GM19324 (cell line): ENCODE measurements around the gene CYP4F3.
"Not testable (repeated sequence)": the region's sequence is repeated elsewhere in the genome, so short reads cannot be mapped to it uniquely, and the experiment has no call there.

Experiments
- ATAC-seq: cut with Tn5 transposase; IDR thresholded peaks from one replicate; pipeline ENCODE4 v1.9.1; 2021; ENCODE audit warnings: mild to moderate bottlenecking, moderate library complexity; ENCODE audit not compliant: unreplicated experiment, low FRiP score

Gene CYP4F3, protein sequence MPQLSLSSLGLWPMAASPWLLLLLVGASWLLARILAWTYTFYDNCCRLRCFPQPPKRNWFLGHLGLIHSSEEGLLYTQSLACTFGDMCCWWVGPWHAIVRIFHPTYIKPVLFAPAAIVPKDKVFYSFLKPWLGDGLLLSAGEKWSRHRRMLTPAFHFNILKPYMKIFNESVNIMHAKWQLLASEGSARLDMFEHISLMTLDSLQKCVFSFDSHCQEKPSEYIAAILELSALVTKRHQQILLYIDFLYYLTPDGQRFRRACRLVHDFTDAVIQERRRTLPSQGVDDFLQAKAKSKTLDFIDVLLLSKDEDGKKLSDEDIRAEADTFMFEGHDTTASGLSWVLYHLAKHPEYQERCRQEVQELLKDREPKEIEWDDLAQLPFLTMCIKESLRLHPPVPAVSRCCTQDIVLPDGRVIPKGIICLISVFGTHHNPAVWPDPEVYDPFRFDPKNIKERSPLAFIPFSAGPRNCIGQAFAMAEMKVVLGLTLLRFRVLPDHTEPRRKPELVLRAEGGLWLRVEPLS

GRCh38 chr19:15640294-15640903 lies at the start of gene CYP4F3:
Gene CYP4F3, plus strand, starts transcription at chr19:15640897. Its CDS starts 519 bp downstream, at chr19:15641416.
- no peak for ATAC-seq

DNA sequence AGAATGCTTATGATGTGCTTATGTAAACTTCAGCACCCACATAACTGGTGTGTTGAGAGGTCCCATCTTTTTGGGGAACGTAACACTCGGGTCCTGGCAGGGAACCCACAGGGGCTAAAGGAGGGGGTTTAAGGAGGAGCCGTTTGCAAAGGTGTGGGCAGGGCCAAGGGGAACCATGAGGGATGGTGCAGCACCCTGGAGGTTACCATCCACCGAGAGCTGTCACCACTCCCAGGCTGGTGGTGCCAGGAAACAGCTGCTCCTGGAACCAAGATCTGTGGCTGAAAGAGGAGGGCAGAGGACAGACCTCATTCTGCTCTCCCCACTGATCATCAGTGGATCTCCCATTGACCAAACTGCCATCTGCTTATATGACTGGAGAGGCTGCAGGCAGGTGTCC lies 48.9 kb upstream of the CYP4F3 start:
- ATAC-seq, result no peak

- ATAC-seq, result not testable (repeated sequence)
Observed at GRCh38 chr19:15592506-15592905, 48.2 kb upstream of the CYP4F3 start.

DNA sequence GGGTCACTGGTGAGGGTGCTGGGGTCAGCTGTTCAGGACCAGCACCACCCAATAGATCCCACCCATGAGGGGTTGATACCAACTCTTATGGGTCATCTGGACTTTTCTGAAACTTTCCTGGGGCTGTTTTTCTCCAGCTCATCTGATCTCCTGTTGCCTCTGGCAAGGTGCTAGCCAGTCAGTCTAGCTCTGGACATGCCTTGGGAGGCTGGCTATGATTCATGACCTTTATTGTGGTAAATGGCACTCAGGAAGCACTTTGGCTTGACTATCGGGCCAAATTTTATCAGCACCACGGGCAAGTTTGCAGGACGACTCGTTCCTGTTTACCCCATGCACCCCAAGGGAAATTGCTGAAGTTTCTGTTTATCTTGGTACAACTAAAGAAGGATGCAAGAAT lies 46.9 kb upstream of the CYP4F3 start:
- not testable (repeated sequence) for ATAC-seq

GRCh38 chr19:15595069-15595468 lies 45.6 kb upstream of the CYP4F3 start:
- ATAC-seq, result no peak

DNA sequence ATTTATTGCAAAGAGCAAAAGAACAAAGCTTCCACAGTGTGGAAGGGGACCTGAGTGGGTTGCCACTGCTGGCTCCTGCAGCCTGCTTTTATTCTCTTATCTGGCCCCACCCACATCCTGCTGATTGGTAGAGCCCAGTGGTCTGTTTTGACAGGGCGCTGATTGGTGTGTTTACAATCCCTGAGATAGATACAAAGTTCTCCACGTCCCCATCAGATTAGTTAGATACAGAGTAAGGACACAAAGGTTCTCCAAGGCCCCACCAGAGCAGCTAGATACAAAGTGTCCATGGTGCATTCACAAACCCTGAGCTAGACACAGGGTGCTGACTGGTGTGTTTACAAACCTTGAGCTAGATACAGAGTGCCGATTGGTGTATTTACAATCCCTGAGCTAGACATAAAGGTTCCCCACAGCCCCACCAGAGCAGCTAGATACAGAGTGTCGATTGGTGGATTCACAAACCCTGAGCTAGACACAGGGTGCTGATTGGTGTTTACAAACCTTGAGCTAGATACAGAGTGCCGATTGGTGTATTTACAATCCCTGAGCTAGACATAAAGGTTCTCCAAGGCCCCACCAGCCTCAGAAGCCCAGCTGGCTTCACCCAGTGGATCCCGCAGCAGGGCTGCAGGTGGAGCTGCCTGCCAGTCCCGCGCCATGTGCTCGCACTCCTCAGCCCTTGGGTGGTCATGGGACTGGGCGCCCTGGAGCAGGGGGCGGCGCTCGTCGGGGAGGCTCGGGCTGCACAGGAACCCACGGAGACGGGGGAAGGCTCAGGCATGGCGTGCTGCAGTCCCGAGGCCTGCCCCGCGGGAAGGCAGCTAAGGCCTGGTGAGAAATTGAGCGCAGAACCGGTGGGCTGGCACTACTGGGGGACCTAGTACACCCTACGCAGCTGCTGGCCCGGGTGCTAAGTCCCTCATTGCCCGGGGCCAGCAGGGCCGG lies 32.4 kb upstream of the CYP4F3 start:
- not testable (repeated sequence) for ATAC-seq

DNA sequence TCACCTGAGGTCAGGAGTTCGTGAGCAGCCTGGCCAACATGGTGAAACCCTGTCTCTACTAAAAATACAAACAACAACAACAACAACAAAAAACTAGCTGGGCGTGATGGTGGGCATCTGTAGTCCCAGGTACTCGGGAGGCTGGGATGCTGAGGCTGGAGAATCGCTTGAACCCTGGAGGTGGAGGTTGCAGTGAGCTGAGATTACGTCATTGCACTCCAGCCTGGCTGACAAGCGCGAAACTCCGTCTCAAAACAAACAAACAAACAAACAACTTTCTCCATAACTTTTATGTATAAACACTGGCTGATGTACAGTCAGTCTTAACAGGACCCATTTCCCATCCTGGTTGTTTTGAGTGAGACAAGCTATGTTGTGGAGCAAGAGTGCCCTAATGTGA lies 31.4 kb upstream of the CYP4F3 start:
- no peak for ATAC-seq

- no peak for ATAC-seq
Observed at GRCh38 chr19:15612342-15612741, 28.4 kb upstream of the CYP4F3 start.

- ATAC-seq, result no peak
Observed at GRCh38 chr19:15613338-15613737, 27.4 kb upstream of the CYP4F3 start.

- ATAC-seq, result no peak
Observed at GRCh38 chr19:15614507-15615379, 26.0 kb upstream of the CYP4F3 start, which contains the start of gene CYP4F8. Gene CYP4F8, plus strand, starts transcription at chr19:15615218. Its CDS starts 399 bp downstream, at chr19:15615617.

DNA sequence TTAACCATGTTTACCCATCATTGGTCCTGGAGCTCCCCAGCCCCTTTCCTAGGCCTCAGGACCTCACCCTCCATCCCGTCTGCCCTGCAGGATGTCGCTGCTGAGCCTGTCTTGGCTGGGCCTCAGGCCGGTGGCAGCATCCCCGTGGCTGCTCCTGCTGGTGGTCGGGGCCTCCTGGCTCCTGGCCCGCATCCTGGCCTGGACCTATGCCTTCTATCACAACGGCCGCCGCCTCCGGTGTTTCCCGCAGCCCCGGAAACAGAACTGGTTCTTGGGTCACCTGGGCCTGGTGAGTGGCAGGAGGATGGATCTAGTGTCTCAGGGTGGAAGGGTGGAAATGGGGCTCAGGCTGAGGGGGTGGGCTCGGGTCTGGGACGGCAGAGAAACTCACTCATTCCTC lies 25.2 kb upstream of the CYP4F3 start:
- ATAC-seq, result no peak

- ATAC-seq, result no peak
Observed at GRCh38 chr19:15616183-15616582, 24.5 kb upstream of the CYP4F3 start.

- no peak for ATAC-seq
Observed at GRCh38 chr19:15616627-15617270, 23.9 kb upstream of the CYP4F3 start.

DNA sequence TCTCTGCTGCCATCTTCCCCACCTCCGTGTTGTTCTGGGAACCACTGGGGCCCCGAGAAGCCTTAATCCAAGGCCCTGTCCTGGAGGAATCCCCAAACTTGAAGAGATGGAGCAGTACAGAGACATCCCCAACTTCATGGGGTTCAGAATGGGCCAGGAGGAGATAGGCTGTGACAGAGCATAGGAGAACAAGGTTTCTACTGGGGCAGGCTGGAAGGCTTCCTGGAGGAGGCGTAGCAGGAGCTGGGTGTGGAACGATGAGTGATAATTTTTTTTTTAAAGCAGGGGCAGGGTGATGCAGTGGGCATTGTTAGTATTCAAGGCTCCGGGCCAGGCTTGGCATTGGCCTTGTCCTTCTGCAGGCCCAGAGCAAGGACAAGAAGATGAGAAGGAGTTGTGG lies 22.4 kb upstream of the CYP4F3 start:
- ATAC-seq, result no peak

DNA sequence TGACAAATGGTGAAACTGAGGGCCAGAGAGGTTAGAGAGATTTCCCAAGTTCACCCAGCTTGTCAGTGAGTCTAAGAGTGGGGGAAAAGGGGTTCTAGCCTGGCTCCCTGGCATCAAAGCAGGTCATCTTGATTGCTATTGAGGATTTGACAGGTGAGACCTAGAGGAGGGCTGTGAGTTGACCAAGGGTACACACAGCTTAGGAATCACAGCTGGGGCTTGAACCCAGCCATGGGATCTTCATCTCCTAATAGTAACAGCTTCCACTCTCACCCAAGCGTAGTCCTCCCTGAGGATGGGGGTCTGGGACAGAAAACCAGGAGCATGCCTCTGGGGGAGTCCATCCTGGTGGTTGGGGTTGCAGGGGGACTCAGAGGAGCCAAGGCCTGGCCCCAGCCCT lies 18.9 kb upstream of the CYP4F3 start:
- ATAC-seq, result no peak

- no peak for ATAC-seq
Observed at GRCh38 chr19:15622991-15623390, 17.7 kb upstream of the CYP4F3 start.

- no peak for ATAC-seq
Observed at GRCh38 chr19:15623711-15624318, 16.9 kb upstream of the CYP4F3 start.

DNA sequence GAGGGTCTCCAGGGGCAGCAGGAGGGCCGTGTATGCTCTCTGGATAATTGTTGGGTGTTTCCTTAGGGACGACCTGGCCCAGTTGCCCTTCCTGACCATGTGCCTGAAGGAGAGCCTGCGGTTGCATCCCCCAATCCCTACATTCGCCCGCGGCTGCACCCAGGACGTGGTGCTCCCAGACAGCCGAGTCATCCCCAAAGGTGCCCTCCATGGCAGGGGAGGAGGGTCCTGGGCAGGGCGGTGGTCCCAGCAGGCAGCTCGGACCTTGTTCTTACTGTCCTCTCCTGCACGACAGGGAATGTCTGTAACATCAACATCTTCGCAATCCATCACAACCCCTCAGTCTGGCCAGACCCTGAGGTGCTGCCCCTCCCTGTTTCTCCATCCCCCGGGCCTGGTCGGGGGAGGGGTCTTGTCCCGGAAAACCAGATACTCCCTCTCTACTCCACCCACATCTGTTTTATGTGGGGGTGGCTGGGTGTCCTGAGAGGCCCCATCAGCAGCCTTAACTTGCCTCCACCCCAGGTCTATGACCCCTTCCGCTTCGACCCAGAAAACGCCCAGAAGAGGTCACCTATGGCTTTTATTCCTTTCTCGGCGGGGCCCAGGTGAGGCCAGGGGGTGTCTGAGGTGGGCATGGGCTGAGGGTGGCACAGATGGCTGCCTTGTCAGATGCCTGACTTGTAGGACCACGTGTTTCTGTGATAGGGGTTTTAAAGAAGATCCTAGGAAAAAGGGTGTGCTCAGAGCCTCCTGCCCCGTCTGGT lies 12.3 kb upstream of the CYP4F3 start:
- ATAC-seq, result no peak
